GM12878 (cell line): ENCODE results near the gene VIL1. TPM values are rescaled to one million over a fixed set of nuclear protein-coding genes. Genes with fewer than 3 reads are reported as not detected.

Experiments used
- ATAC-seq: fragments of 200-7000 bp; cut with Tn5 transposase; 3 replicates; pipeline ENCODE4 v1.9.1; 2020; ENCODE audit warnings: mild to moderate bottlenecking, moderate library complexity
- BruUV-seq: library from RNA; stranded (reverse); fragments of 400-500 nt; replicated peaks from 2 replicates; lab custom pipeline; 2021; lab: Mats Ljungman, UMichigan
- CTCF ChIA-PET: fragments of 300-600 bp; sonication (Branson Sonifier 250); formaldehyde crosslinking; extraction: SDS; loops from one replicate; lab custom pipeline; 2021; ENCODE audit warnings: inconsistent platforms; lab: Yijun Ruan, JAX
- POLR2A ChIA-PET: fragments of 350-600 bp; formaldehyde crosslinking; extraction: SDS; loops from one replicate; lab custom pipeline; 2021; ENCODE audit warnings: inconsistent platforms; lab: Charles Lee
- RAD21 ChIA-PET: fragments of 300-600 bp; sonication (Branson Sonifier 250); formaldehyde crosslinking; loops from one replicate; lab custom pipeline; 2023; ENCODE audit warnings: antibody characterized with exemption; ENCODE audit not compliant: unreplicated experiment; lab: Charles Lee
- SMC1A ChIA-PET: fragments of 300-600 bp; sonication (Branson Sonifier 250); formaldehyde crosslinking; loops from one replicate; lab custom pipeline; 2023; ENCODE audit not compliant: unreplicated experiment, uncharacterized antibody; lab: Charles Lee
- DNase-seq: peaks from one replicate; pipeline ENCODE4 v3.0.0-alpha.2; 2011; ENCODE audit warnings: low read depth, low spot score
- FAIRE-seq: peaks from 3 replicates; lab custom pipeline; 2011; peaks lifted over from hg19 to GRCh38; lab: Jason Lieb, UNC
- H2AFZ ChIP-seq: 2 replicates; pipeline ENCODE4 v1.6.0; 2011; ENCODE audit warnings: low read depth, low read length, control low read depth; ENCODE audit not compliant: control insufficient read depth
- H3K27ac ChIP-seq: 2 replicates; pipeline ENCODE4 v1.5.1; 2011; ENCODE audit warnings: control low read depth; ENCODE audit not compliant: control insufficient read depth, insufficient read depth
- H3K27me3 ChIP-seq, 2 experiments: replicated peaks in 1 of 2; 2 replicates each; pipeline versions ENCODE4 v1.6.0 to v1.6.1; 2011; ENCODE audit warnings: low read length in 1 of 2; ENCODE audit not compliant: control insufficient read depth in 2 of 2, insufficient read depth in 2 of 2
- H3K36me3 ChIP-seq, 2 experiments: 2 replicates each; pipeline ENCODE4 v1.5.1; 2011; ENCODE audit warnings: low read length in 1 of 2; ENCODE audit not compliant: control insufficient read depth in 2 of 2, insufficient read depth in 2 of 2
- H3K4me1 ChIP-seq: 2 replicates; pipeline ENCODE4 v1.6.1; 2011; ENCODE audit warnings: mild to moderate bottlenecking, low read length, moderate library complexity, mixed read lengths; ENCODE audit not compliant: control insufficient read depth, insufficient read depth
- H3K4me2 ChIP-seq: 2 replicates; pipeline ENCODE4 v1.6.0; 2011; ENCODE audit warnings: control low read depth; ENCODE audit not compliant: control insufficient read depth, insufficient read depth
- H3K4me3 ChIP-seq: fragments of 200-600 bp; sonication (generic); 2 replicates; pipeline ENCODE4 v1.5.1; 2016
- H3K79me2 ChIP-seq: 2 replicates; pipeline ENCODE4 v1.6.0; 2011; ENCODE audit warnings: low read length; ENCODE audit not compliant: control insufficient read depth, insufficient read depth
- H3K9ac ChIP-seq: 2 replicates; pipeline ENCODE4 v1.8.0; 2011; ENCODE audit warnings: low read length, control low read depth, mixed read lengths; ENCODE audit not compliant: control insufficient read depth, insufficient read depth
- H3K9me3 ChIP-seq: replicated peaks from 3 replicates; pipeline ENCODE4 v1.5.1; 2011; ENCODE audit warnings: mild to moderate bottlenecking, low read length; ENCODE audit not compliant: control insufficient read depth, insufficient read depth
- H4K20me1 ChIP-seq: 2 replicates; pipeline ENCODE4 v1.6.0; 2011; ENCODE audit not compliant: control insufficient read depth, insufficient read depth
- BACH1 ChIP-seq: fragments of 450-650 bp; IDR thresholded peaks from 2 replicates; pipeline ENCODE4 v1.6.1; 2017; ENCODE audit warnings: mild to moderate bottlenecking, borderline replicate concordance
- BHLHE40 ChIP-seq, 2 experiments: fragments of 450-650 bp in 1 of 2; IDR thresholded peaks; 2 replicates each; pipeline ENCODE4 v1.6.1; 2011 to 2017; ENCODE audit warnings: low read depth in 2 of 2, borderline replicate concordance in 1 of 2, improper control_type of control experiment in 1 of 2, low read length in 1 of 2, mild to moderate bottlenecking in 1 of 2
- IKZF2 ChIP-seq, 2 experiments: fragments of 450-650 bp; IDR thresholded peaks; 2 replicates each; pipeline ENCODE4 v1.6.1; 2017; ENCODE audit warnings: mild to moderate bottlenecking in 2 of 2, moderate library complexity in 2 of 2
- NFIC ChIP-seq: IDR thresholded peaks from 2 replicates; pipeline ENCODE4 v1.6.1; 2012; ENCODE audit warnings: low read depth, mild to moderate bottlenecking, inconsistent platforms, low read length, moderate library complexity
- POLR2A ChIP-seq: IDR thresholded peaks from 2 replicates; pipeline ENCODE4 v1.6.1; 2011; ENCODE audit warnings: low read depth, mild to moderate bottlenecking, low read length
- SUZ12 ChIP-seq: fragments of 200-600 bp; sonication (generic); IDR thresholded peaks from one replicate; pipeline ENCODE4 v1.6.1; 2018; ENCODE audit warnings: antibody characterized with exemption, mild to moderate bottlenecking; ENCODE audit not compliant: unreplicated experiment
- ZNF274 ChIP-seq: IDR thresholded peaks from one replicate; pipeline ENCODE4 v1.8.0; 2011; ENCODE audit not compliant: insufficient read length, insufficient read depth
- WGBS: methylation state at CpG from one replicate; pipeline ENCODE4 v1.1.6; 2016; ENCODE audit warnings: low lambda C conversion rate; ENCODE audit not compliant: insufficient replicate concordance, insufficient coverage; ENCODE audit errors: missing lambda C conversion rate; 5-methylcytosine and 5-hydroxymethylcytosine counted together
- in situ Hi-C: fragments of 300-500 bp; cut with MboI; formaldehyde crosslinking; loops from 9 replicates; pipeline ENCODE4 v1.14.3; 2018; ENCODE audit warnings: mixed read lengths
- intact Hi-C: fragments of 100-400 bp; cut with micrococcal nuclease; formaldehyde crosslinking; loops from one replicate; pipeline ENCODE4 v1.14.2; 2022; ENCODE audit not compliant: unreplicated experiment
- polyA plus RNA-seq, 11 experiments: library from polyadenylated mRNA; depleted of rRNA in 4 of 11; unstranded in 6 of 11; stranded (reverse) in 5 of 11; fragments of >200 nt; fragmentation: Nextera tagmentation in 4 of 11; fragmentation: Illumina TruSeq in 1 of 11; extraction: Ambion mirVana in 4 of 11; extraction: Trizol in 1 of 11; gene quantifications; 1 replicate in 1 of 11; 2 replicates in 10 of 11; pipeline versions ENCODE4 v1.2.1 to v1.2.3, GENCODE V29; 2011 to 2016; ENCODE audit warnings: inconsistent platforms in 2 of 11, missing spikeins in 2 of 11, low read depth in 1 of 11
- total RNA-seq, 4 experiments: library from RNA; depleted of rRNA in 3 of 4; stranded (reverse); fragments of >200 nt in 3 of 4; fragmentation: Illumina TruSeq in 1 of 4; extraction: Trizol in 1 of 4; gene quantifications; 2 replicates each; pipeline versions ENCODE4 v1.2.1 to v1.2.3, GENCODE V29; 2013 to 2021
- TF ChIP-seq, protein P1 (sequence below): fragments of 450-650 bp; IDR thresholded peaks from 2 replicates; pipeline ENCODE4 v1.6.1; 2014; ENCODE audit warnings: mild to moderate bottlenecking

VIL1 gene
- total and polyA plus RNA-seq, 10 of the 15 experiments (the other 5 are each of a cell fraction or from before 2014, with no cell fraction given) = 0.03 to 1.9 (median 0.33) TPM

- SMC1A ChIA-PET = interaction anchor here (0.8 kb wide), 1 partner anchor 68 kb away, joined by 3 read pairs; no protein-coding TSS in a partner anchor
- TF ChIP-seq ZNF274 = no peak
- TF ChIP-seq, protein P1, sequence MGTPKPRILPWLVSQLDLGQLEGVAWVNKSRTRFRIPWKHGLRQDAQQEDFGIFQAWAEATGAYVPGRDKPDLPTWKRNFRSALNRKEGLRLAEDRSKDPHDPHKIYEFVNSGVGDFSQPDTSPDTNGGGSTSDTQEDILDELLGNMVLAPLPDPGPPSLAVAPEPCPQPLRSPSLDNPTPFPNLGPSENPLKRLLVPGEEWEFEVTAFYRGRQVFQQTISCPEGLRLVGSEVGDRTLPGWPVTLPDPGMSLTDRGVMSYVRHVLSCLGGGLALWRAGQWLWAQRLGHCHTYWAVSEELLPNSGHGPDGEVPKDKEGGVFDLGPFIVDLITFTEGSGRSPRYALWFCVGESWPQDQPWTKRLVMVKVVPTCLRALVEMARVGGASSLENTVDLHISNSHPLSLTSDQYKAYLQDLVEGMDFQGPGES = no peak
- no peak for TF ChIP-seq BHLHE40 (IDR thresholded peaks at IDR 0.05; ENCODE audit: borderline replicate concordance in 1 of 2, low read depth in 2 of 2, low read length in 1 of 2)
- no peak for TF ChIP-seq NFIC
- peak; percentile 27; the same call in 1 of the 2 replicates for TF ChIP-seq BACH1
- peak; percentile 8; the same call in 1 of the 2 replicates for TF ChIP-seq POLR2A
- no peak for TF ChIP-seq SUZ12
- no peak for TF ChIP-seq IKZF2 (IDR thresholded peaks at IDR 0.05)
- DNase-seq (no peak), FAIRE-seq (no peak), ATAC-seq (no peak)
- CTCF ChIA-PET = interaction anchor here (0.7 kb wide), 2 partner anchors 44 to 107 kb away, joined by 3 read pairs; partner anchors contain the start of gene CATIP
- H3K9me3 ChIP-seq = no peaks in the 10 kb centered on the region
- H3K36me3 ChIP-seq = peaks cover 7 to 10% of the 10 kb centered on the region in 2 experiments; a peak in 3 of 4 replicates
- H3K27ac ChIP-seq = peak overlapping the region; percentile 96
- H3K79me2 ChIP-seq = peaks cover 49% of the 10 kb centered on the region
- no peak overlapping the region; the same call in 1 of the 2 replicates for H2AFZ ChIP-seq
- in situ Hi-C loops (loop anchor here (10.0 kb wide), 1 partner anchor 444 kb away; no protein-coding TSS in a partner anchor), intact Hi-C loops (no loop called here)
- WGBS = 1% methylated on average over 45 of the region's 63 CpGs
- H3K4me2 ChIP-seq = peak overlapping the region; percentile 59; the same call in 1 of the 2 replicates
- RAD21 ChIA-PET = interaction anchor here (0.8 to 1.4 kb wide), 8 partner anchors 44 to 286 kb away, joined by 3 to 6 read pairs (median 3); partner anchors contain the start of genes AAMP, CATIP and PNKD
- peak overlapping the region; percentile 90 for H3K4me3 ChIP-seq
- POLR2A ChIA-PET = interaction anchor here (0.7 kb wide), 1 partner anchor 103 kb away, joined by 3 read pairs; no protein-coding TSS in a partner anchor
- no peaks in the 10 kb centered on the region for H3K27me3 ChIP-seq
- BruUV-seq = no TSS peak
- H4K20me1 ChIP-seq = peaks cover 4% of the 10 kb centered on the region; the same call in 1 of the 2 replicates
- peak overlapping the region; percentile 95 for H3K9ac ChIP-seq
- peaks cover 30% of the 10 kb centered on the region for H3K4me1 ChIP-seq
These were observed 18.6 kb upstream of the VIL1 start for GRCh38 chr2:218400167-218400929.
